ENCODE data around the gene KATNA1. TPM values are rescaled to one million over a fixed set of nuclear protein-coding genes. Genes with fewer than 3 reads are reported as not detected.
"Not testable (repeated sequence)": the region's sequence is repeated elsewhere in the genome, so short reads cannot be mapped to it uniquely, and the experiment has no call there.

The KATNA1 gene
- total RNA-seq: 10 to 100 TPM; 22.6 to 23.0 TPM

DNA sequence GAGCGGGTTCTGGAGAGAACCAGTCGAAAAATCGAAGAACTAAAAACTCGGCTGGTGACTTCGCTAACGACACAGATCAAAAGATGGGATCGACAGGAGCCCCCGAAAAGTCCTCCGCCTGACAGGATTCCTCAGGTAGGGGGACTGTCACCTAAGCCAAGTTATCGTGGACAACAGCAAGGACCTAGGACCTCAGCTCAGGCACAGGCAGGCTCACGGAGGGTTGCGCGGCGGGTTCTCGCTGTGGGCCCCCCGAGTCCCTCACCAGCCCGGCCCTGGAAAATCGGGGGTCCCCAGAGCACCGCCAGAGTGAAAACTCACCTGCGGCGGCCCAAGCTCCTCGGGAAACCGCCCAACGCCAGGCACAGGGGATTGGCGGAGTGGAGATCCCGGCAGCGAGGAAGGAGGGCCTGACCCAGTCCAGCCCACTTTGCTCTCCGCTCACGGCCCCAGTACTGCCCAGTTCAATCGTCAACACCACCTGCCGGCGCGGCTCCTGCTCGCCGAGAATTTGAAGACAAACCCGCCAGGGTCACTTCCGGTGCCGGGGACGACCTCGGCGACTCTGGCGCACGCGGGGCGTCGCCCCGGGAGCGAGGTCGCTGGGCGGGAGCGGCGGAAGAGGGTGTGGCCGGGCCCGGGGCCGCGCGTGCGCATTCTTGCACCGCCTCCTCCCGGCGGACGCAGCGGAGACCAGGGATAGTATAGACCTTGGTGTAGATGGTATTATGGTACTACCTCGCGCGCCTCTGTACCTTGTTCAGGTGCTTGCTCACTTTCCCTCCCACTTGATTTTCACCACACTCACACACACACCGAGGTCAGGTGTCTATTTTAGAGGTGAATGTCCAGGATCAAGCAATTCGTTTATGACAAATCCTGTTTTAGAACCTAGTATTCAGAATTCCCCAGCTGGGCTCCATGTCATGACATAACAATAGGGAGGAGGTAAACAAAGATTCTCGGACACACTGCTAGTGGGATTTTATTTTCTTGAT is at the start of gene KATNA1:
Gene KATNA1, minus strand, starts transcription at position 567 of the 998 bp plus-strand sequence. CDS start 10,167 bp downstream, outside the sequence.
- Mint-ChIP-seq H3K4me1 (peaks cover 32% of the 10 kb centered on the region), H3K4me3 (peak within 1 kb of the TSS; percentile 75), H3K9me3 (no peaks in the 10 kb centered on the region), H3K36me3 (ENCODE audit: low read depth) (peaks cover 6% of the 10 kb centered on the region), H3K27ac (peak within 1 kb of the TSS; percentile 74), H3K27me3 (no peaks in the 10 kb centered on the region)
- POLR2A ChIA-PET: interaction anchor here (0.6 to 2.5 kb wide), 8 partner anchors 25 to 103 kb away, joined by 3 to 7 read pairs (median 3); partner anchors contain the start of genes GINM1 and PPIL4
- peak; percentile 91 for DNase-seq
- CTCF ChIA-PET: interaction anchor here (1.6 kb wide), 1 partner anchor 165 kb away, joined by 5 read pairs; no protein-coding TSS in a partner anchor

DNA sequence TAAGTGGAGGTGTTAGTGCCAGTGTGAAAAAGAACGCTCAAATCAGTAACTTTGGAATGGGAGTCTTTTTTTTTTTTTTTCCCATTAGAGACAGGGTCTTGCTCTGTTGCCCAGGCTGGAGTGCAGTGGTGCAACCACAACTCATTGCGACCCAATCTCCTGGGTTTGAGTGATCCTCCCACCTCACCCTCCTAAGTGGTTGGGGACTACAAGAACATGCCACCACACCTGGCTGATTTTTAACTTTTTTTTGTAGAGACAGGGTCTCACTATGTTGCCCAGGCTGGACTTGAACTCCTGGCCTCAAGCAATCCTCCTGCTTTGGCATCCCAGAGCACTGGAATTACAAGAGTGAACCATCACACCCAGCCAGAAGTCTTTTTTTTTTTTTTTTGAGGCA is 49.7 kb upstream of the KATNA1 start:
- H3K36me3 Mint-ChIP-seq (ENCODE audit: low read depth): peaks cover 34% of the 10 kb centered on the region
- ChIA-PET CTCF (interaction anchor here (0.7 to 2.8 kb wide), 3 partner anchors 12 to 187 kb away, joined by 3 to 6 read pairs (median 4); no protein-coding TSS in a partner anchor), POLR2A (no interaction called here)
- H3K9me3 Mint-ChIP-seq: no peaks in the 10 kb centered on the region
- H3K27me3 Mint-ChIP-seq: no peaks in the 10 kb centered on the region
- peaks cover 23% of the 10 kb centered on the region for H3K4me1 Mint-ChIP-seq
- no peak overlapping the region for H3K4me3 Mint-ChIP-seq
- H3K27ac Mint-ChIP-seq: no peak overlapping the region
- no peak for DNase-seq

DNA sequence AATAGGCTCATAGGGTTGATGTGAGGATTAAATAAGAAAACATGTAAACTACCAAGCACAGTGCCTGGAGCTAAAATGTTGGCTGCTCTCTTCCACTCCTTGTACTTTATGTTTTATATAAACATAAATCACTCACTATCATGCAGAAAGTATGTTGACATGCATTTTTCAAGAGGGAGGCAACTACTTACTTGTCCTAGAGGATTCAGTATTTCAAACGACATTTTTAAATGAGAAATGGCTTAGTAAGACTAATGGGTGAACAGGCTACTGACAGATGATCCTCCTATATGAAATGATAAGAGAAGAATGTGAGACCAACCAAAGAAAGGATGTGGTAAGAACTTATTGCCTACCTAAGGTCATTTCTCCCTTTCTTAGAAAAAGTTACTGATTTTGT is 48.4 kb upstream of the KATNA1 start:
- peaks cover 22% of the 10 kb centered on the region for H3K4me1 Mint-ChIP-seq
- H3K27ac Mint-ChIP-seq: peak overlapping the region; percentile 34
- POLR2A ChIA-PET: interaction anchor here (0.7 kb wide), 1 partner anchor 131 kb away, joined by 3 read pairs; the partner anchor contains the start of gene GINM1

DNA sequence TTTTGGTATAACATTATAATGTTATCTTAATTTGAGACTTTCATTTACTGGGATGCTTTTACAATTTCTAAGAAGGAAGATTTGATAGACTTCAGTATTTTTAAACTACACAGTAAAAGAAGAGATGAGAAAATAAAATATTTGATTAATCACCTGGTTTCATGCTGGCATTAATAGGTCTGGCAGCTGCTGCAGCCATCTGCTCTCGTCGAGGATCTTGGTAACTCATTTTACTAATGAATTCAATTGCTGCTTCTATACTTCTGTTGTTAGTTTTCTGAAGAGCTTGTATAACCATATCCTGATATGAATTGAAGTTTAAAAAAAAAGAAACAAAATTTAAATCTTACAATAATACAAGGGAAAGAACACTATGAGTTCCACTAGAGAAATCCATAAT is 46.4 kb upstream of the KATNA1 start:
- ChIA-PET POLR2A (no interaction called here), CTCF (interaction anchor here (0.5 to 1.5 kb wide), 3 partner anchors 10 to 63 kb away, joined by 3 read pairs; no protein-coding TSS in a partner anchor)
- Mint-ChIP-seq H3K36me3 (ENCODE audit: low read depth) (peaks cover 46% of the 10 kb centered on the region), H3K4me1 (peaks cover 24% of the 10 kb centered on the region), H3K4me3 (no peak overlapping the region), H3K9me3 (no peaks in the 10 kb centered on the region), H3K27ac (no peak overlapping the region), H3K27me3 (no peaks in the 10 kb centered on the region)
- DNase-seq: no peak

More for the DNA sequence above, 48.4 kb upstream of the KATNA1 start:
- H3K27me3 Mint-ChIP-seq: no peaks in the 10 kb centered on the region
- CTCF ChIA-PET: interaction anchor here (1.5 kb wide), 1 partner anchor 11 kb away, joined by 5 read pairs; no protein-coding TSS in a partner anchor
- no peaks in the 10 kb centered on the region for H3K9me3 Mint-ChIP-seq
- DNase-seq: no peak
- H3K4me3 Mint-ChIP-seq: no peak overlapping the region
- peaks cover 40% of the 10 kb centered on the region for H3K36me3 Mint-ChIP-seq (ENCODE audit: low read depth)

DNA sequence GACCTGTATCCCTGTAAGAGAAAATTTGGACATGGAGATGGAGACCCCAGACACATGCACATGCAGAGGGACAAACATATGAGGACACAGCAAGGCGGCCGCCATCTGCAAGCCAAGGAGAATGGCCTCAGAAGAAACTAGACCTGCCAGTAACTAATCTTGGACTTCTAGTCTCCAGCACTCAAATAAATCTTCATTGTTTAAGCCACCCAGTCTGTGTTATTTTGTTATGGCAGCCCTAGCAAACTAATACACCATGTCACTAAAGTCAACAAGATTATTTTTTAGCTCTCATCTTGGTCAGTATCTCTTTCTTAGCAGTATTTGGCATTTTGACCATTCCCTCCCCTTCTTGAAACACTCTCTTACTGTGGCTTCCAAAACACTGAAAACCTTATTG is 42.7 kb upstream of the KATNA1 start:
- Mint-ChIP-seq H3K36me3 (ENCODE audit: low read depth) (peaks cover 50% of the 10 kb centered on the region), H3K27me3 (no peaks in the 10 kb centered on the region), H3K27ac (no peak overlapping the region), H3K4me1 (peaks cover 26% of the 10 kb centered on the region), H3K9me3 (no peaks in the 10 kb centered on the region), H3K4me3 (no peak overlapping the region)
- no peak for DNase-seq
- ChIA-PET CTCF (no interaction called here), POLR2A (no interaction called here)

DNA sequence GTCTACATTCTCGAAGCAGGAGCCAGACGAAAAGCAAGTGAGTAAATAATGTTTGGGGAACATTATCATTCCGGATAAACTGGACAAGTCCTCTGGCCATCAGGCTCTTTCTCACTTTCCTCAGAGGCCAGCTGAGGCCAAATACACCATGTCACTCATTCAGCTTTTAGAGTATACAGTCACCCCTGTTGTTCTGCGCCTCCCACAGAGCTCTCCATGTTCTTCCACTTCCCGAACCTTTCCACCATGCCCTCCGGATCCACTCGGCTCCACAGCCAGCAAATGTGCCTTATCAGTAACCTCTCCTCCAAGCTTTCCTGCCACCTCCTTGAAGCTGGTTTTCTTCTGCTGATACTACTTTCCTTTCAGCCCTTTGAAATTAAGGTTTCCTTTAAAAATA is 37.7 kb upstream of the KATNA1 start:
- H3K4me3 Mint-ChIP-seq: no peak overlapping the region
- H3K27ac Mint-ChIP-seq: peak overlapping the region; percentile 5
- CTCF ChIA-PET: interaction anchor here (0.8 to 1.9 kb wide), 4 partner anchors 10 to 141 kb away, joined by 3 to 6 read pairs (median 5); partner anchors contain the start of gene PPIL4

DNA sequence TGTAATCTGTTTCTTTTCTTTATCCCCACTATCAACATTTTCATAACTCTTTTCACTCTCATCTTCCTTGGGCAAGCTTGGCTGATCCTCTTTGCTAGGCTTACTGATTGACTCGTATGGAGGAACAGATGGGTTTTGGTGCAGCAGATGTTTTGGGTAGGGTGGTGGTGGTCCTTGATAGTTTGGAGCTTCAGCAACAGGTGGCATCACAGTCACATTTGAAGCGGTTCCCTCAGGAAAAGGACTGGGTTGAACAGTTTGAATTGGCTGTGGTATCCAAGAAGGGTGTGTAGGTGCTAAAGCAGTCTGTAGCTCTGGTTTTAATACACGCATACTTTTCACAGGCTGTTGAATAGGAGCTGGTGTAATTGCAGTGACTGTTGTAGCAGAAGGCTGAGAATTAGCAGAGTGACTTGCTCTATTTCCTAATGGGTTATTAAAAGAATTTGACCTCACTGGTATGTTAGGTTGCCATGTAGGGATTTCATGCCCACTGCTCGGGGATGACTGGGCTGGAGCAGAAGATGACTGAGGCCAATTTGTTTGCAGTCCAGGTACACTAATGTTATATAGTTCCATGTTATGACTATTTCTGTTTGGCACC is 34.8 kb upstream of the KATNA1 start:
- ChIA-PET CTCF (no interaction called here), POLR2A (interaction anchor here (0.9 kb wide), 1 partner anchor 36 kb away, joined by 3 read pairs; no protein-coding TSS in a partner anchor)
- Mint-ChIP-seq H3K27ac (no peak overlapping the region), H3K36me3 (ENCODE audit: low read depth) (peaks cover 50% of the 10 kb centered on the region), H3K27me3 (no peaks in the 10 kb centered on the region), H3K4me1 (peaks cover 27% of the 10 kb centered on the region), H3K4me3 (no peak overlapping the region), H3K9me3 (no peaks in the 10 kb centered on the region)
- no peak for DNase-seq

More for the DNA sequence above, 37.7 kb upstream of the KATNA1 start:
- no peaks in the 10 kb centered on the region for H3K27me3 Mint-ChIP-seq
- H3K9me3 Mint-ChIP-seq: no peaks in the 10 kb centered on the region
- H3K36me3 Mint-ChIP-seq (ENCODE audit: low read depth): peaks cover 46% of the 10 kb centered on the region
- no peak for DNase-seq
- H3K4me1 Mint-ChIP-seq: peaks cover 29% of the 10 kb centered on the region
- POLR2A ChIA-PET: interaction anchor here (1.0 to 2.7 kb wide), 5 partner anchors 9 to 60 kb away, joined by 3 to 9 read pairs (median 4); partner anchors contain the start of genes LATS1 and NUP43

DNA sequence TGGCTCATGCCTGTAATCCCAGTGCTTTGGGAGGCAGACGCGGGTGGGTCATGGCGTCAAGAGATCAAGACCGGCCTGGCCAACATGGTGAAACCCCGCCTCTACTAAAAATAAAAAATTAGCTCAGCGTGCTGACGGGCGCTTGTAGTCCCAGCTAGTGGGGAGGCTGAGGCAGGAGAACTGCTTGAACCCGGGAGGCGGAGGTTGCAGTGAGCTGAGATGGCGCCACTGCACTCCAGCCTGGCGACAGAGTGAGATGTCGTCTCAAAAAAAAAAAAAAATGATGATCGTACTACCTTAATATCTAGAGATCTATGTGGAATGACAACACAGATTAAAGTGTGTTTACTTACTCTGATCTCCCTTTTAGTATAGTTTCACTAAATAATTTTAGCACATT is 33.3 kb upstream of the KATNA1 start:
- H3K27me3 Mint-ChIP-seq, POLR2A ChIA-PET, DNase-seq, H3K4me3 Mint-ChIP-seq, H3K27ac Mint-ChIP-seq, H3K9me3 Mint-ChIP-seq: not testable (repeated sequence)
- CTCF ChIA-PET: interaction anchor here (0.7 kb wide), 2 partner anchors 11 to 615 kb away, joined by 3 to 4 read pairs; no protein-coding TSS in a partner anchor
- Mint-ChIP-seq H3K36me3 (ENCODE audit: low read depth) (peaks cover 56% of the 10 kb centered on the region), H3K4me1 (peaks cover 18% of the 10 kb centered on the region)

DNA sequence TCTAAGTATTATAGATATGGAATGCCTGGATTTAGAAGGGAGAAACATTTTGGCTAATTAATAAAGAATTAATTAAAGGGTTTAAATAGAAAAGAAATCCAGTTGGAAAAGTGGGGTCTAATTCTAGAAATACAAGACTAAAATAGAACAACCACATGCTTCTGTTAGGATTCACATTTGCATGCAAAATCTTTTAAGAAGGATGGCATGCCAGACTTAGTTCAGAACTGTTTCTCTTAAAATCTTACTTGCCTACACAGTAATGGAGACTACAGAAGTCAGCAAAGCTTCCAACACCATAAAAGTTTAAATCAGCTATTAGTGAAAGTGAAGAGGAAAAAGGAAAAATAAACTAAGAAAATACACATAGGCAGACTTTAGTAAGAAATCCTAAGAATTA is 32.7 kb upstream of the KATNA1 start:
- CTCF ChIA-PET: interaction anchor here (0.7 kb wide), 2 partner anchors 11 to 615 kb away, joined by 3 to 4 read pairs; no protein-coding TSS in a partner anchor

DNA sequence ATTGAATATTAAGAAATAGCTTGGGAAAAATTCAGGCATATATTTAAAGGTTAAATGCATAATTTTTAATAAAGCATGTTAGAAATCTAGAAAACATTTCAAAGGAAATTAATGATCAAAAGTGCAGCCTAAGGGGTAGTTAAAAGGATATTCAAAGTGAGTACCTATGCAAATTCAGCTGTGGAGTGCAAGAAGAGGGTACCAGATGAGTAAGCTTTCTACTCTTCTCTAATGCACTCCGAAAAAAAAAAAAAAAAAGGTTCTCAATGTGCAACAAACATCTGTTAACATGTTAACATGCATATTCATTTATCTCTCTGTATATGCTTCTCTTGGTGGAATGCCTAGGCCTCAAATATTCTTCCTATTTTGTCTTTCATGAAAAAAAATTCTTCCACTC is 32.0 kb upstream of the KATNA1 start:
- Mint-ChIP-seq H3K4me1 (peaks cover 8% of the 10 kb centered on the region), H3K9me3 (no peaks in the 10 kb centered on the region), H3K4me3 (no peak overlapping the region), H3K36me3 (ENCODE audit: low read depth) (peaks cover 54% of the 10 kb centered on the region), H3K27ac (no peak overlapping the region), H3K27me3 (no peaks in the 10 kb centered on the region)
- no peak for DNase-seq
- CTCF ChIA-PET: interaction anchor here (0.6 kb wide), 1 partner anchor 185 kb away, joined by 3 read pairs; no protein-coding TSS in a partner anchor
- POLR2A ChIA-PET: no interaction called here

More for the DNA sequence above, 32.7 kb upstream of the KATNA1 start:
- no peak overlapping the region for H3K4me3 Mint-ChIP-seq
- no peak for DNase-seq
- POLR2A ChIA-PET: no interaction called here
- peaks cover 12% of the 10 kb centered on the region for H3K4me1 Mint-ChIP-seq
- peaks cover 55% of the 10 kb centered on the region for H3K36me3 Mint-ChIP-seq (ENCODE audit: low read depth)
- H3K27me3 Mint-ChIP-seq: no peaks in the 10 kb centered on the region
- no peaks in the 10 kb centered on the region for H3K9me3 Mint-ChIP-seq
- no peak overlapping the region for H3K27ac Mint-ChIP-seq

DNA sequence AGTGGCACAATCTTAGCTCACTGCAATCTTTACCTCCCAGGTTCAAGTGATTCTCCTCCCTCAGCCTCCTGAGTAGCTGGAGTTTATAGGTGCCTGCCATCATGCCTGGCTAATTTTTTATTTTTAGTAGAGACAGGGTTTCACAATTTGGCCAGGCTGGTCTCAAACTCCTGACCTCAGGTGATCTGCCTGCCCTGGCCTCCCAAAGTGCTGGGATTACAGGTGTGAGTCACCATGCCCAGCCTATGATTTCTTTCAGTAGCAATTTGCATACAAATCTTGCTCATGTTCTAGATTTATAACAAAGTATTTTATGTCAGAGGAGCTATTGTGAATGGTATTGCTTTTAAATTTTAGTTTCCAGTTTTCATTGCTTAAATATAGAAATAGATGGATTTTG is 23.8 kb upstream of the KATNA1 start:
- DNase-seq: not testable (repeated sequence)

DNA sequence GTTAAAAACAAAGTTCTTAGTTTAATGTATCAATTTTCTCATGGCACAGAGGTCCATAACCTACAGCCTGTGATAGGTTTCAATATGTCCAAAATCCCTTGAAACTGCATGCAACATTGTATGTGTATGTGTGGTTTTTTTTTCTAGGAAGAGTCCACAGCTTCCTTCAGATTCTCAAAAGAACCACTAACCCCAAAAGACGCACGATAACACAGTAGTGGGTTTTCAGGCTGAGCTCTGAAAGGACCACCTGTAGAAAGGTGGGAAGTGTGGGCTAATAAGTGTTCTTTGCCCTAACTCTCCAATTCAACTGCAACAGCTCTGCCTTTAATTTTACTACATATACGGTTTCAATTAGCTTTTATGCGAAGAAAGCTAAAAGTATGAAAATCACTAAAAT is 11.5 kb upstream of the KATNA1 start:
- no peak overlapping the region for H3K4me3 Mint-ChIP-seq
- peak overlapping the region; percentile 19 for H3K27ac Mint-ChIP-seq
- H3K4me1 Mint-ChIP-seq: peaks cover 13% of the 10 kb centered on the region
- POLR2A ChIA-PET: interaction anchor here (1.3 to 3.1 kb wide), 3 partner anchors 9 to 58 kb away, joined by 4 to 11 read pairs (median 10); partner anchors contain the start of gene LATS1
- no peaks in the 10 kb centered on the region for H3K9me3 Mint-ChIP-seq
- DNase-seq: no peak
- CTCF ChIA-PET: interaction anchor here (0.6 to 1.2 kb wide), 5 partner anchors 27 to 411 kb away, joined by 3 to 4 read pairs (median 3); partner anchors contain the start of genes NUP43 and PCMT1
- no peaks in the 10 kb centered on the region for H3K27me3 Mint-ChIP-seq
- H3K36me3 Mint-ChIP-seq (ENCODE audit: low read depth): peaks cover 44% of the 10 kb centered on the region

More for the DNA sequence above, 23.8 kb upstream of the KATNA1 start:
- H3K27me3 Mint-ChIP-seq, POLR2A ChIA-PET, H3K27ac Mint-ChIP-seq, H3K4me3 Mint-ChIP-seq, H3K9me3 Mint-ChIP-seq, CTCF ChIA-PET, H3K4me1 Mint-ChIP-seq: not testable (repeated sequence)
- peaks cover 52% of the 10 kb centered on the region for H3K36me3 Mint-ChIP-seq (ENCODE audit: low read depth)

All from activated CD4-positive, alpha-beta memory T cell treated with anti-CD3 and anti-CD28 coated beads, Interleukin-2, amount 10 ng/mL, durations not matched to agents 7 days and 5 days (primary cell).